NB4 (cell line): ENCODE measurements around the gene SOBP.

Experiments used
- DNase-seq: peaks from one replicate; pipeline ENCODE4 v3.0.0; 2010; ENCODE audit warnings: low read depth
- H3K4me3 ChIP-seq: one replicate; pipeline ENCODE4 v1.5.1; 2011; ENCODE audit warnings: mild to moderate bottlenecking, low read depth, low read length, moderate library complexity
- CTCF ChIP-seq: IDR thresholded peaks from one replicate; pipeline ENCODE4 v1.5.1; 2012; ENCODE audit warnings: low read depth, low read length
- MAX ChIP-seq: IDR thresholded peaks from 2 replicates; pipeline ENCODE4 v1.6.1; 2011; ENCODE audit warnings: low read depth, low read length
- MYC ChIP-seq: IDR thresholded peaks from 2 replicates; pipeline ENCODE4 v1.6.1; 2011; ENCODE audit warnings: low read depth, low read length
- POLR2A ChIP-seq: IDR thresholded peaks from 2 replicates; pipeline ENCODE4 v1.6.1; 2011; ENCODE audit warnings: mild to moderate bottlenecking; ENCODE audit not compliant: insufficient read length; ENCODE audit errors: extremely low read depth

The SOBP gene

GRCh38 chr6:107663308-107663707 is 173.4 kb downstream of the SOBP start:
- H3K4me3 ChIP-seq, result no peak overlapping the region
- TF ChIP-seq CTCF, result no peak
- TF ChIP-seq MAX, result no peak
- TF ChIP-seq POLR2A, result no peak
- no peak for DNase-seq

GRCh38 chr6:107665382-107665781 is 175.5 kb downstream of the SOBP start:
- TF ChIP-seq MAX (no peak), MYC (no peak), POLR2A (no peak), CTCF (no peak)
- no peak for DNase-seq
- no peak overlapping the region for H3K4me3 ChIP-seq

GRCh38 chr6:107666084-107666980 is 176.4 kb downstream of the SOBP start:
- no peak for TF ChIP-seq MAX
- TF ChIP-seq MYC, result no peak
- TF ChIP-seq CTCF, result no peak
- no peak for TF ChIP-seq POLR2A
- no peak overlapping the region for H3K4me3 ChIP-seq
- no peak for DNase-seq

GRCh38 chr6:107666981-107667601 is 177.2 kb downstream of the SOBP start:
- no peak for DNase-seq
- no peak overlapping the region for H3K4me3 ChIP-seq
- TF ChIP-seq CTCF, result no peak
- no peak for TF ChIP-seq MYC
- TF ChIP-seq MAX, result no peak
- TF ChIP-seq POLR2A, result no peak

GRCh38 chr6:107667790-107668189 is 177.9 kb downstream of the SOBP start:
- TF ChIP-seq MAX, result no peak
- TF ChIP-seq MYC, result no peak
- no peak for TF ChIP-seq CTCF
- TF ChIP-seq POLR2A, result no peak
- DNase-seq, result peak; percentile 34

More at GRCh38 chr6:107667790-107668189, 177.9 kb downstream of the SOBP start:
- H3K4me3 ChIP-seq, result no peak overlapping the region
